ENCODE results near the gene SPON1.

Gene SPON1

DNA sequence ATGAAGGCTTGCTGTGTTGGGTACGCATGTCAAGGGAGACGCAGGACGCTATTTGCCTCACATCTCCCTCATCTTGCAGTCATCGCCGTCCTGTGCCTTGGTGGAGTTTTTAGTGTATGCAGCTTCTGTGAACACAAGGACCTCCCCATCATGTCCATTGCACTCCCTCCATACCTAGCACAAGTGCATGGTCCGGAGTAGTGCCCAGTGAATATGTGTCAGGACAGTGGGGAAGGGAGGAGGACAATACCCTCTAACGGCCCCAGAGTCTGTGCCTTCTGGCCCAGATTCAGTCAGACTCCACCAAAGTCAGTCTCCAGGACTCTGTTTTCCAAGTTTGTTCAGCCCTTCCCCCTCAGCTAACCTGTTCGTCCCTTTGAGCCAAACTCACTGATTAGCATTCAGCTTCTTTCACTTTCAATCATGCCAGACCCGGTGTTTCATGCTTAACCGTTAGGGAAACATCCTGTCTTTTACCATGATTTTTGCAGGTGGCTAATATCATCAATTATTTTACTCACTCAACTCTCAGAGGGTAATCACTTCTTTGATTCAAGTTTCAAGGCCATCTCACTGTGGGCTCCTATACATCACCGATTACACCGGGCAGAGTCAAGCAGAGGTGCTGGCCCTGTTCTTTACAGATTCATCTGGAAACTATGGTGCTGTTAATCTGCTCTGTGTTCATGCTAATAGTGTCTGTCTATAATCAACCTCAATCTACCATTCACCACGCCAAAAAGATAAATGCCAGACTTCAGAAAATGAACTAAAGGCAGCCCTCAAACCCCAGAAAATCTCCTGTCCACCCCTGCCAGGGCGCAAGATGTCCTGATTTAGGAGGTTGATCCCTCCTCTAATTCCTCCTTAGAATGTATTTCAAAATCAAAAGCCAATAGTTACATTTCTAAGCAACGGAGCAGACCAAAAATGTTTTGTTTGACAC, 240.0 kb downstream of the SPON1 start:
- DNase-seq, result no peak

DNA sequence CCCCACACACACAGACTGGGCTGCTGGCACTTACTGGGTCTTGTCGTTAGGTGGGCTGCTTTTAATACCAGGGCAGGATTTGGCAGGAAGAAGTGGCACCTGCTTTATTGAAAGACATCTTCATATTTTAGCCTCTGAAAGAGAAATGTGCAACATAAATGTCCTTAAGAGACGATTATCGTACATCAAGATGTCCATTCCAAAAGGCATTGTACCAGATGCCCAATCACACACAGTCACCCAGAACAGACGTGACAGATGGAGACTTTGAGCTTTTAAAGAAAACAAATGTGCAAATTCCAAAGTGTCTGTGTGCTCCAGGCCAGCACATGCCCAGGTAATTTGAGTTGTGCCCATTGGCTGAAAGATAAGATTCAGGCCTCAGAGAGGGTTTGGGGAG, 240.8 kb downstream of the SPON1 start:
- DNase-seq, result no peak

DNA sequence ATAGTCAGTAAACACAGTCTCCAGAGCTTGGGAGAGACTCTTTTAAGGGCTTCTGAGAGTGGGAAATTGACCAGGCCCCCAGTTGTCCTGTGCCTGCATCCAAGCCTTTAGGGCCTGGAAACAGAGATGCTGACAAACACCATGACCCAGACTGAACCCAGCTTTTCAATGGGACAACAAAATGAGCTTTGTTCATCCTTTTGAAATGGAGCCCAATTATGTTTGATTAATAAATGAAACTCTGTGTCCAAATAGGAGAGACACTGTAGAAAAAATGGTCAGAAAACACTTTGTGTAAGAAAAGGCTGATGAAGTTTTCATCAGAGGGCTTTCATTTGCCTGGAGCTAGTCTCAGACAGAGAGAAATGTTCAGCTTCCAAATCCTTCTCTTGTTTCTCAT, 250.5 kb downstream of the SPON1 start:
- no peak for DNase-seq

DNA sequence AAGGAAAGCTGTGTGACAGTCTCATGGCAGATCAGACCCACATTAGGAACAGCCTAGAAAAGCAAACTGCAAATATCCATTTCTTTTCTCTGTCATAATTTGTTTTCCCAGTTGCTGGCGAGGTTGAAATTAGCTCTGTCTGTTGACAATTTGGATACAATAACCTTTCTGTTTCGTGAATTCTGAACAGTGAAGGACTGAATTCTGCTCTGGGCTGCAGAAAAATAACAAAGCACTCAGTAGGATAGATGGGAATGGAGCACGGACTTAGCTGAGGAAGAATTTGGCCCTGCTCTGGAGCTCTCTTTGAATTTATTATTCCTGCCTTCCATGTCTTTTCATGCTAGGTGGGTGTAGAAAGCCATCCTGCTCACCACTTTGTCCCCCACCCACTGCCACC, 256.2 kb downstream of the SPON1 start:
- no peak for DNase-seq

DNA sequence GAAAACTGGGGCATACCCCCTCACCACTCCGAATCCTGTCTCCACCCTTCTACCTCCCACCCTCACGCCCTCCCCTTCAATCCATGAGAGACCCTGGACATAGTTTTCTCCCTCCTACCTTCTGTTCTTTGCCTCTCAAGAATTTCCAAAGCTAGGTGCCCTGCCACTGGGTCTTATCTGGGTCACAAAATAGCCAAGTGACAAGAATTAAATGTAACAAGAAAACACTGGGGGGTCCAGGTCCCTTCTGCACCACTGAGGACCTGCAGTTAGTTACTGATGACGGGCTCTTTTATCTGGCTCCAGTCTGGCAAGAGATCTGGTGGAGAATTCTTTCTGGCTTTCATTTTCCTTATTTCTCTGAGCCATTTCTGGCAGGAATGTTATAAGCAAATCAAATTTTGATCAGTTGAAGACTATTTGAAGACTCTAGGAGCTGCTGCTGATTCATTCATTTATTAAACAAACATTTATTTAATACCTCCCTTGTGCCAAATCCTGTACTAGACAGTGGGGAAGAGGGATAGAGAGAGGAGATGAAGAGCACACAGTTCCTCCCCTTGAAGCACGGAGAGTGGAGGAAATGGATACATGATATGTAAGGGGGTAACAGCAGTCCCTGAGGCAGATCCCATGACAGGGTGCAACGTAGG, 261.2 kb downstream of the SPON1 start:
- no peak for DNase-seq

DNA sequence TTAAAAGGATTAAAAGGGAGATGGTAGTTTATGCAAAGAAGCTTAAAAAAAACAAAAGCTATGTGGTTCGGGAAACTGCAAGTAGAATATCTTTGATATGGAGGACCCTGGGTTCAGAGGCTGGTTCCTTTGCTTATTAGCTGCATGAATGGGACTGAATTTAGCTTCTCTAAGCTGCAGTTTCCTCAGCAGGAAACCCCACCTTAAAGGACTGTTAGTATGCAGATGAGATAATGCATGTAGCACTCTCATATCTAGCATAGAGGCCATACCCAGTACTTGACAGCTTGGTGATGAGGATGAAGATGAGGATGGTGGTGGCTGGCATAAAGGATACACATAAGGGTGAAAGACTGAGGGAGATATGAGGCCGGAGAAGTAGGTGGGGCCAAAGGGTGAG, 261.9 kb downstream of the SPON1 start:
- DNase-seq, result no peak

DNA sequence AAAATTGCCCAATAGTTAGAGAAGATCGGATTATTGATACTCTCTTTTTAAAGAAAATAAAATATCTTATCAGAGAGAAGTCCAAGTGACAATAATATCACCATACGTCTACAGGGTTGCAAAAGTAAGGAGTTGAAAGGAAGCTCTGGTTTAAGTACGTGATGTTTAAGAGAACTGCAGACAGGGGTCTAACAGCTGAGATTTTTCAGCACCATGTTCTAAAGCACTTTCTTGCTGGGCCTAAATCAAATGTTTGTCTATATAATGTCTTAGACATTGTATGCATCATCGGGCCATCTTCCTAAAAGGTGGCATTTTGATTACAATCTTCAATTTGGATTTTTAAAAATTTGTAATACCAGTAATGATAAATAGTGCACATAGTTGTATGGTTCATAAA, 263.1 kb downstream of the SPON1 start:
- DNase-seq, result no peak

DNA sequence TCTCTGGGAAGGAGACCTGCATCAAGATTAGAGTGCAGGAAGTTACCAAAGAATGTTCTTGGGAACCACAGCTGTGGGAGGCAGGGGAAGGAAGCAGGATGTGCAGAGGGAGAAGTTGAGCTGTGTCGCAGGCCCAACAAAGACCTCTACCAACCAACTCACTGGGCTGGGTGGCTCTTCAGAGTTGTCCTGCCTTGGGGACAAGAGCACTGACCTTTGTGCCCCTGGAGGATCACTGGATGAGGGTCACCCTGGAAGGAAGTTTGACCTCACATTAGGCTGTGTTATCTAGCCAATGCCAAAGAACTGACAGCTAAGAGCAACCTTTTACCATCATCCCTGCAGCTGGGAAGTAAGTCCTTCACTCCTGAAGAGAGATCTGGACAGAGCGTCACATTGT, 265.8 kb downstream of the SPON1 start:
- no peak for DNase-seq

DNA sequence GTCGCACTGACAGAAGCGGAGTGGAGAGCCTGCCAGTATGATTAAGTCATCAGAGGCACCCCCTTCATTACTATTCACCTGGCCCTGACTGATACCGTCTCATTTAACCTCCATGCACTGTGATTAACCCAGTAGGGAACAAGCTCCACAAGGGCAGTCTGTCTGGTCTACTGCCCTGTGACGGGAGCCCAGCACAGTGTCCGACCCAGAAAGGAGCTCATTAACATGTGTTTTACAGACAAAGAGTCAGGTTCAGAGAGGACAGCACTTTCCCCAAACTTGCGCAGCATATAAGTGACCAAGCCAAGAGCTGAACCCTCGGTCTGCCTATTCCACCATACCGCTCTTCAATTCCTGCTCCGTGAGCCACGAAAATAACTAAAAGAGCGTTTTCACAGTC, 266.9 kb downstream of the SPON1 start:
- DNase-seq, result no peak

DNA sequence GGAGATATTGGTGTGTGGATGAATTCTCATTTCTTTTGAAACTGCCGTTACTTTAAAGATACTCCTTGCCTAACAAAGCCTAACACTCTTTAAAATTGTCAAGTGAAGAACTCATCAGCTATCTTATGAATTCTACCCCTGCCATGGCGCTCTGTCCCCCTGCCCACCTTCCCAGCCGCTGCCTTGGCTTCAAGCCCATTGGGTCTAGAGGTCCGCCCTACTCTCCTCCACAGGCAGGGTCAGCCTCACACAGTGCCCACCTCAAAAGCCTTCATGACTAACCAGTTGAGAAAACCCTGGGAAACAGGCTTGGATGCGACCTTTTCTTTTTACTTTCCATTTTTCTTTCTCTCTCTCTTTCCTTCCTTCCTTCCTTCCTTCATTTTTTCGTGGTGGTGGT, 267.9 kb downstream of the SPON1 start:
- no peak for DNase-seq

DNA sequence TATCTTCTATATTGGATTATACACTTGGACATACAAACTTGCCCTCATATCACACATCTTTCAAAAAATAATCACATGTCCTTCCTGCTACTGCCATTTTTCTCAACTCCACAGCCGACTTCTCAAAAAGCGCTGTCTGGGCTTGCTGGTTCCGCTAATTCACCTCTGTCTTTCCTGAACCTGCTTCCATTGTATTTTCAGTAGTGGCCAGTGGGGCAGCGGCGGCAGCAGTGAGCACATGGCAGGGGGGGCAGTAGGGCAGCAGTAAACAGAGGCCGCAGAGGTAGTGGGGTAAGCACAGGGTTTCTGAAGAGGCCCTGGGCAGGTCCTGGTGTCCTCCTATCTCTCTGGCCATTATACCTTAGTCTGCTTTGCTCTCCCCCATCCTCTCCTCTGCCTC, 270.1 kb downstream of the SPON1 start:
- no peak for DNase-seq

DNA sequence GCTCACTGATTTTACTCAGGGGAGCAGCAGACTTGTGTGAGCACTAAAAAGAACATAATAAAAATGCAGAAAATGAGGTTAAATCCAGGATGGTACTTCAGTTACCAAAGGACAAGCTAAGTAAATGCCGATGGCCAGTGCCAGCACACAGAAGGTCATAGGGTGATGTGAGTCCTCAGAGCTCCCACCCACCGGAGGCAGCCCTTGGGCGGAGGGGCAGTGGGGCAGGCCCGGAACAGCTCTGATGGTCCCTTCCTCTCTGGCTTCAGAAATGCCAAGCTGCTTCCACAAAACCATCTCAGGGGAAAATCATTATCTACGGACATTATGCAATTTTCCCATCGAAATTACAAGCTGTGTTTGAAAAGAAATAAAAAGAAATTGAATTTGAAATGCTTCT, 271.9 kb downstream of the SPON1 start:
- DNase-seq, result no peak

DNA sequence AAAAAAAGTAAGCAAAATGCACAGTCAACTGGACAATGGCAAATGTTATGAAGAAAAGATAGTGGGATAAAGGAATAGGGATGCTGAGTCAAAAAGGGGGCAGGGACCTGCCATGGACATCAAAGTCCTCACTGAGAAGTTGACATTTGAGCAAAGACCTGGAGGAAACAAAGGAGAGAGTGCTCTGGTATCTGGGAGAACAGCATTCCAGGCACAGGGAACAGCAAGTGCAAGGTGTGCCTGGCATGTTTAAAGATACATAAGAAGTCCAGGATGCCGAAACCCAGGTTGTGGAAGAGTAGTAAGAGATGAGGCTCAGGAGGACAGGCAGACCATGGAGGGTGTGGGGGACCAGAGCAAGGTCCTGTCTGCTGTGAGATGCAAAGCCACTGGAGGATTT, 273.2 kb downstream of the SPON1 start:
- no peak for DNase-seq

DNA sequence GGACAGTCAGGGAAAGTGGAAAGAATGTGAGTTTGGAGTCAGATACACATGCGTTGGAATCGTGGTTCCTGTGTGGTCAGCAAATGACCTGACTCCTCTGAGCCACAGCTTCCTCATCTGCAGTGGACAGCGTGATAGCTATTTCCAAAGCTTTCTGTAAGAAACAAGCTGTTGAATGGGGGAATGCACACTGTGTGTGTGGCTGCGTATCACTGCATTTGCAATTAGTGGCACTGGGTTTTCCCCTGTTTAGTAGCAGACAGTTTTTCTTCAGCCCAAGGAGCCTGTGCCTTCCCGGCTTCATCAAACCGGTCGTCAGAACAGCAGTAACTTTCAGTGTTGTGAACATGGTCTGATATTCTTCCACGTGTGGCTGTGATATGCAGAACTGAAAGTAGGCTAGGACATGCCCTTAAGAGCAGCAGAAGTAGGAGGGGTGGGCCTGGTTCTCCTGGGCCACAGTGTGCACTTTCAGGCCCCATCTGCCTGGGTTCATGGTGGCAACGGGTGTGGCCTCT, 275.0 kb downstream of the SPON1 start:
- DNase-seq, result no peak

DNA sequence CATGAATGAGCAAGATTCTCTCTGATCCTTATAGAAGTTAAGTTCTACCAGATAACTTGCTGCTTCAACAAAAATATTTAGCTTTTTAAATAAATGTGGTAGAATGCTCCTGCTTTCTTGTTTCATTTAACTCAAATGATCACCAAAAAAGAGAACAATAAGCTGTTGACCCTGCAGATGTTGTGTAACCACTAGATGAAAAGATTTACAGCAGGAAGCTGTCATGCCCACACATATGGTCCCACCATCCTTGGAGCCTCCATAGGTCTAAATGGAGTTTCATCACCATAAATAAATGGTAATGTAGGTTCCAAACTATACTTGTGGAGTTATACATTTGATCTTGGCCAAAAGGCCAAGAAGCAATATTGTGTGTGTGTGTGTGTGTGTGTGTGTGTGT, 277.7 kb downstream of the SPON1 start:
- no peak for DNase-seq

DNA sequence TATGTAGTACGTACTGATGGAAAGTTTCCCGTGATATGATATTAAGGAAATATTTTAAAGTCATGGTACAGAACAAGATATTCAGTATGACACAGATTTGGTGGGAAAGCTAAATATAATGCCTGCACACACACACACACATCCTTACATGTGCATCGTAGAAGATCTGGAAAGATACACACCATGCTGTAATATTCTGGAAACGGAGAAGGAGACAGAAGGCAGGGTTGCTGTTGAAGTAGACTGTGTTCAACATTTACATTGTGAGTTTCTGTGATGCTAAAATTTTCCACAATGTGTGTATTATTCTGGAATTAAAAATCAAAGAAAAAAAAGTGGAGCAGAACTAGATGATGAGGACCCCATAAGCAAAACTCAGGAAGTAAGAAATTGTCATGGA, 278.4 kb downstream of the SPON1 start:
- no peak for DNase-seq

DNA sequence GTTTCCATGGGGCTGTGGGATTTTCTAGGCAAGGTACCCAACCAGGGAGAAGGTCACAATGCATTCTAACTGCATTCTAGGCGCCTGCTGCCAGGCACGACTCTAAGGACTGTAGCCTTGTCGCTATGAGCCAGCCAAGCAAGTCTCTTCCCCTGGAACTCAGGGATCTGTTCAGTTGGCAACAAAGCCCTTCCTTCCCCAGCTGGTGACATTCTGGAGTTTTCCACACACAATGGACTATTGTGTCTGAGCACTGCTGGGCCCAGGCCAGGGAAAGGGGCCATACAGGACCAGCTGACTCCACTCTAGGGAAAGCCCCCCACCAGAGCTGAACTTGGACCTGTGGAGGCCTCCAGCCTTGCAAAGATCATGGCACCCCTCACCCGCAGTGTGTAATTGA, 279.7 kb downstream of the SPON1 start:
- DNase-seq, result no peak

DNA sequence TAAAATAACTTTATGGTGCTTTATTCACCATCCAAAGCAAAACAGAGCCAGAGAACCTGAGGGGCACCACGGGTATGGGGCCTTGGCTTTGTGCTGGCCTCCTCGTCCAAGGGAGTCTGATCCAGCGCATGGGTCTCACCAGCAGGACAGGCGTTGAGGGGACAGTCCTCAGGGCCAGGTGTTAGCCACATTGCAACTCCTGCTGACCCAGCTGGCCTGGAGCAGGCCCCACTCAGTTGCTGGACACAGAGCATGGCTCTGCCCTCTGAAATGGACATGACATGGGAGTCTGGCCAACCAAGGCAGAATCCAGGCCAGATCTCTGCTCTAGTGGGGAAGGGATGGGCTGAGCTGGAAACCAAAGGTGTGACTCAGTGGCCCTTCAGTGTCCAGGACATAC, 280.2 kb downstream of the SPON1 start:
- DNase-seq, result no peak

DNA sequence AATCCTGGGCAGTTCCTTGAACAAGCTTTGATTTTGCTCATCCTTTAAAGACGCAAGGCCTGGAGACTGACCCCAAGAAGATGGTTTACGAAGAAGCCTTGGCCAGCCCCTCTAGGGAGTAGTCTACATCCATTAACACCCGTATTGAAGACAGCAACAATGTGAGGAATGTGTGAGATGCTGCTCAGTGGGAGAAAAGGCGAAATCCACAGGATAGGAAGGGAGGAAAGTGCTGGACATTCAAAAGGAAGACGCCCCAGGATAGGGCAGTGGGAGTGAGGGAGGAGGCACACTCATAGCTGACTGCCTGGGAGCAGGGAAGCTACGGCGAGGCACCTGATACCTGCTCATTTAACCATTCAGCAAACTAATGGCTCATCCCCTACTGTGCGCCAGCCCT, 282.4 kb downstream of the SPON1 start:
- DNase-seq, result no peak

DNA sequence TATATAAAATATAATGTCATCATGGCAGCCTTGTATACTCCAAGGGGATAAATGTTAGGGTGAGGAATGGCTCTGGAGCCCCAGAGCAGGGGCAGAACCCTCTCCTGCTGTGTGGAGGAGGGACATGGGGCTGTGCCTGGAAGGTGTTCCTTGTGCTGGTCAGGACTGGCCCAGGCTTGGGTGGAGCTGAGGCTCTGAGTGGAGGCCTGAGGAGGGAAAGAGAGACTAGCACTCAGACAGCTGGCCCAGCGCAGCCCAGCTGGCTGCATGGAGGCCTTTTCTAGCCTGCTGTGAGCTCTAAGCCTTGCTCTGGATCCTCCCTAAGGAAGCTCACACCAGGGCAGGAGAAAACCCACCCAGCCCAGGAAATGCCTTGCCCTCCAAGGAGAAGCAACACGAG, 282.9 kb downstream of the SPON1 start:
- no peak for DNase-seq

DNA sequence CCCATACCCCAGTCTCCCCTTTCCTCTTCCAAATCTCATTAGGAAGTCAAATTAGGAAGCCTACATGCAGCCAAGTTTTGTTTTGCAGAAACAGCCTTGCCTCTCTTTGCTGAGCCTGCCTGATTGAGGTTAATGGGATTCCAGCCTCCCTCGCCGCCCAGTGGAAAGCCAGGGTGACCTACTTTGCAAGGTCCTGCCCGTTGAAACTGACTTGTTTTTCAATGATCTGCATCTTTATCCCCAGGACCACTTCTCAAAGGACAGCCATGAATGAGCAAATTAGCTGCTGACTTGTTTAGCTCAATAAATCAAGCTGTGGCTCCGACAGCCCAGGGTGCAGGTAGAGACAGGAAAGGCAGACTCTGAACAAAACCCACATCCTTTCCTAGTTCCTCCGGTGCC, 286.1 kb downstream of the SPON1 start:
- no peak for DNase-seq

DNA sequence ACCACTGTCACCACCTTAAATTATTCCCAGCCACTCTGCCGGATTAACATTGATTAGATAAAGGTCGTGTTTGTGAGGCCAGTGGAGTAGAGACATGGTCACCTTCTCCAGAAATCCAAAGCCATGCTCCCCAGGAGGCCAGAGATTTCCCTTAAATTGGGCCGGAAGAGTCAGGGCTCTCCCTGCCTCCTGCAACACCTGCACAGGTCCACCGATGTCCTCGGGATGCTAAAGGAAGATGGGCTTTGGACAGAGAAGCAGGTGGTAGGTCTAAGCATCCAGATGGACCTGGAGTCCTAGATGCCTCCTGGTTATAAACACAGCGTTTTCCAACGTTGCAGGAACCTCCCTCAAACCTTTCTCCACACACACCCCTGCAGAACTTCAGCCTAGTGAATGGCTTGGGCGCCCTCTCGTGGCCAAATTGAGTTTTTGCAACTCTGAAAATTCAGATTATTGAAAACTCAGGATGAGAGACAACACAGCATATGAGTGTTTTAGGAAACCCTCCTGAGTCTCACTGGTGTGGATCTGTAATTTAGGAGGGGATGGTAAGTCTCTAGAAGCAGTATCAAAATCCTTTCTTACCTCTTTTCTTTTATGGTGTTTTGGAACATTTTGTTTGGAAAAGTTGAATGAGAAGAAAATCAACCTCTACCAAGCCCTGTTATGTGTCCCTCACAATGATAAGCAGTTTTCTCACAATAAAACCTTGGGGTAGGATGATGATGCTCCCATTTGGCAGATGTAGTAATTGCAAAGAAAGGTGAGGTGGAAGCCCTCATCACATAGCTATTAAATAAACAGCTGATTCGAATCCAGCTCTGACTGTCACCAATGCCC, 286.8 kb downstream of the SPON1 start:
- peak; percentile 8 for DNase-seq

DNA sequence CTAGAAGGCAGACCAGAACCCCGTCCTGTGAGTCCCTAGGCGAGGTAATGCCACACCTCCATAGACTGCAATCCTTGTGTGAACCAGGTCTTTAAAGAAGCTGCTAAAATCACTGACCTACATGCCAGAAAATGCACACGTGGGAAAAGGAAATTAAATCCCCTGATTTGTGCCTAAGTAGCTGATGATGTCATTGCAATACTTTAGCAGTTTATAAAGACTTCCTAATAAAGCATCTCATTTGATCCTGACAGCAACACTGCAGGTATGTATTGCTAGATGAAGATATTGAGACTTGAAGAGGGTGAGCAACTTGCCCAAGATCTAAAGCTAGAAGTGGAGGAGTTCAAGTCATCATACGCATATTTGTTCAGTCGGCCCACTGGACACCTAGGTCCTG, 289.2 kb downstream of the SPON1 start:
- no peak for DNase-seq
